ENCODE data around the gene ZNF117. TPM values are rescaled to one million over a fixed set of nuclear protein-coding genes. Genes with fewer than 3 reads are reported as not detected.

Gene ZNF117
- 0.09 to 0.16 TPM (median 0.13 TPM) in 5 replicates for total RNA-seq (2022; extraction: Qiagen RNA extraction)

DNA sequence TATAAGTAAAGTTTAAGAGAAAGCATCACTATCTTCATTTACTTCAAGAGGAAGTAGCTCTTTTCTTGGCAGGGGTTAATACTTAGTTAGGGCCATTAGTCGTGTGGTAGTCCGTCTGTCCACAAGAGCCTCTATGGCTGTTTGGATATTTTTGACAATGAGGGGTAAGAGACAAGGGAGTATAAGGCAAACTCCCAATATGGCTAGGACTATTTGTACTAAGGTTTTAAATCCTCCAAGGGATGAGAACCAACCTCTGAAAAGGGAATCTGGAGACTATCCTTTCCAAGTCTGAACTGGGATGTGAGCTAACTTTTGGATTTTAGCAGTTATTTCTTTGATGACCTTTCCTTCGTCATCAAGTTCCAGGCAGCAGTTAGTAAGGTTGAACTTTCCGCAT lies at the start of gene ZNF117:
Gene ZNF117, minus strand, starts transcription at position 101 of the 400 bp plus-strand sequence.

DNA sequence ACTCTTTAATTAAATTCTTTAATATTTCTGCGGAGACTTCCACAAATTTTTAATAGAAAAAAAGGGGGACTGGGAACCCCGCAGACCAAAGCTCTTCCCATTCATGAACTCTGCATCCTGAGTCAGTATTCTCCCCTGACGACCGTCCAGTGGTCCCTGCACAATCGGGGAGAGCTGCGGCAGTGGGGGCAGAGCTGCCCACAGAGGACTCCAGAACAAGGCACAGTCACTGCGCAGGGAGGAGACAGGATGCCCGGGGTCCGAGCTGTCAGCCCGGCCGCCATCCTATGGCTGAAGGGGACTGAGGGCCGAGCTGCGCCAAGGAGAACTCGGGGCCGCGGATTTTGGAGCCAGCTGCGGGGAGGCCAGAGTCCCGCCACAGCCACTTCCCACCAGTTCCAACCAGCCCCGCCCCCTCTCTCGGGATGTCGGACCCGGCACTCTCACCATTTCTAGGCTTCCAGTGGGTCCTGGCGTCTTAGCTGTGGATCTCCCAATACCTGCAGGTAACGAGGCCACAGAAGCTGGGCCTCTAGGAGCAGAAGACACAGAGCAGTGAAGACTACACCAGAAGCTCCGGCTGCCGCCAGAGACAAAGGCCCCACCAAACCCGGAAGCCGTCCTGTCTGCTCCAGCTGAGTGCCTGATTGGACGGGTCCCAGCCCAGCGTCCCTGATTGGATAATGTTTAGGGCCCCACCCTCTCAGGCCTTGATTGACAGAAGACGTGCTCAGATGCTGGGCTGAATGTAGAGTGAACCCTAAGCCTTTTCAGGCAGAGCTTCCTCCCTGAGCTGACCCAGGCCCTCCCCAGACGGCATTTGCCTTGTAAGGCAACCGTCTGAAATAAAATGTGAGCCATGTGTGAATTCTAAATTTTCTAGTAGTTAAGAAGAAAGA lies 15.5 kb upstream of the ZNF117 start, which contains the start of gene ERV3-1:
Gene ERV3-1, minus strand, starts transcription at position 594 of the 899 bp plus-strand sequence. CDS start 13,661 bp downstream, outside the sequence.

Other genes starting within 250 kb of the ZNF117 start
- 2.4 to 3.0 TPM (median 2.9 TPM) in 5 replicates for gene ZNF138, start 196.6 kb downstream of the ZNF117 start, total RNA-seq (2022; extraction: Qiagen RNA extraction)
- gene ZNF273, start 87.8 kb downstream of the ZNF117 start, total RNA-seq (2022; extraction: Qiagen RNA extraction), result 2.1 to 2.4 TPM (median 2.3 TPM) in 5 replicates
- gene ERV3-1, start 15.7 kb upstream of the ZNF117 start, total RNA-seq (2022; extraction: Qiagen RNA extraction), result 2.6 to 5.4 TPM (median 4.4 TPM) in 5 replicates

Data from A549 treated with AZD2906 at 1 μM for 4 hours (cell line).